Adipose tissue (tissue), 3 donors: ENCODE results near the gene CXCL1. TPM values are rescaled to one million over a fixed set of nuclear protein-coding genes. Genes with fewer than 3 reads are reported as not detected.

Experiments
- H3K27ac ChIP-seq: one replicate; pipeline ENCODE4 v1.5.1; 2013; ENCODE audit warnings: low read depth, low read length
- WGBS, 3 donors: extraction: QIAGEN DNeasy Blood & Tissue Kit; methylation state at CpG; one replicate each; pipeline ENCODE4 v1.1.7; 2013; 5-methylcytosine and 5-hydroxymethylcytosine counted together
- polyA plus RNA-seq, 3 donors: library from polyadenylated mRNA; stranded (reverse); fragments of 200-250 nt; gene quantifications; one replicate each; pipeline ENCODE4 v1.2.3, GENCODE V29; 2013
- donor health status: healthy with polysubstance abuse.
- donor health status: Bipolar disorder and iron deficiency.
- donor health status: healthy.

The CXCL1 gene
- polyA plus RNA-seq, 3 donors, result 4.4 to 277 (median 6.7) TPM

- no peak overlapping the region for H3K27ac ChIP-seq
These were observed 20.9 kb upstream of the CXCL1 start for GRCh38 chr4:73848183-73848777.

GRCh38 chr4:73850261-73850970 lies 18.8 kb upstream of the CXCL1 start:
- WGBS, 3 donors, result 84 to 92% (median 91%) methylated on average over 4 of the region's 4 CpGs

More at GRCh38 chr4:73848183-73848777, 20.9 kb upstream of the CXCL1 start:
- WGBS, 3 donors, result 81 to 89% (median 86%) methylated on average over 1 of the region's 1 CpG

GRCh38 chr4:73851293-73851692 lies 17.9 kb upstream of the CXCL1 start:
- WGBS, 3 donors, result 66 to 85% (median 78%) methylated on average over 1 of the region's 1 CpG
- no peak overlapping the region for H3K27ac ChIP-seq

More at GRCh38 chr4:73850261-73850970, 18.8 kb upstream of the CXCL1 start:
- H3K27ac ChIP-seq, result no peak overlapping the region

- no peak overlapping the region for H3K27ac ChIP-seq
These were observed 16.4 kb upstream of the CXCL1 start for GRCh38 chr4:73852771-73853170.

GRCh38 chr4:73853246-73853704 lies 15.9 kb upstream of the CXCL1 start, which contains the start of gene PF4V1:
Gene PF4V1 (plus strand): TSS chr4:73853296. CDS start chr4:73853363, 67 bp downstream.
- no peak within 1 kb of the TSS for H3K27ac ChIP-seq
- WGBS, 3 donors, result 22 to 28% (median 28%) methylated on average over 22 of the region's 22 CpGs

- 34 to 43% (median 37%) methylated on average over 7 to 8 of the region's 8 CpGs for WGBS, 3 donors
- H3K27ac ChIP-seq, result no peak overlapping the region
These were observed 15.3 kb upstream of the CXCL1 start for GRCh38 chr4:73853718-73854473.

- WGBS, 3 donors, result 50 to 80% (median 79%) methylated on average over 4 of the region's 4 CpGs
These were observed 13.8 kb upstream of the CXCL1 start for GRCh38 chr4:73855406-73855805.

GRCh38 chr4:73856518-73856917 lies 12.7 kb upstream of the CXCL1 start:
- H3K27ac ChIP-seq, result no peak overlapping the region

More at GRCh38 chr4:73855406-73855805, 13.8 kb upstream of the CXCL1 start:
- no peak overlapping the region for H3K27ac ChIP-seq

- no peak overlapping the region for H3K27ac ChIP-seq
These were observed 9.5 kb upstream of the CXCL1 start for GRCh38 chr4:73859614-73860088.

GRCh38 chr4:73860181-73860580 lies 9.0 kb upstream of the CXCL1 start:
- 48 to 65% (median 63%) methylated on average over 4 of the region's 4 CpGs for WGBS, 3 donors
- no peak overlapping the region for H3K27ac ChIP-seq

GRCh38 chr4:73860917-73861316 lies 8.3 kb upstream of the CXCL1 start:
- WGBS, 3 donors, result 78 to 86% (median 78%) methylated on average over 3 of the region's 3 CpGs
- no peak overlapping the region for H3K27ac ChIP-seq

GRCh38 chr4:73862322-73862721 lies 6.9 kb upstream of the CXCL1 start:
- no peak overlapping the region for H3K27ac ChIP-seq
- 85 to 95% (median 89%) methylated on average over 1 of the region's 1 CpG for WGBS, 3 donors

- H3K27ac ChIP-seq, result no peak overlapping the region
- 46 to 92% (median 79%) methylated on average over 2 of the region's 2 CpGs for WGBS, 3 donors
These were observed 4.8 kb upstream of the CXCL1 start for GRCh38 chr4:73864365-73864764.

- WGBS, 3 donors, result 68 to 82% (median 75%) methylated on average over 8 of the region's 8 CpGs
- H3K27ac ChIP-seq, result no peak overlapping the region
These were observed 4.2 kb upstream of the CXCL1 start for GRCh38 chr4:73864961-73865360.

- WGBS, 3 donors, result 67 to 77% (median 73%) methylated on average over 5 of the region's 5 CpGs
These were observed 3.6 kb upstream of the CXCL1 start for GRCh38 chr4:73865431-73866096.

GRCh38 chr4:73866246-73866645 lies 2.9 kb upstream of the CXCL1 start:
- no peak overlapping the region for H3K27ac ChIP-seq
- WGBS, 3 donors, result 36 to 68% (median 44%) methylated on average over 2 of the region's 2 CpGs

More at GRCh38 chr4:73865431-73866096, 3.6 kb upstream of the CXCL1 start:
- H3K27ac ChIP-seq, result no peak overlapping the region

GRCh38 chr4:73867783-73868182 lies 1.4 kb upstream of the CXCL1 start:
- 30 to 83% (median 82%) methylated on average over 3 of the region's 3 CpGs for WGBS, 3 donors
- no peak overlapping the region for H3K27ac ChIP-seq

GRCh38 chr4:73868206-73869129 lies 725 bp upstream of the CXCL1 start:
- 22 to 38% (median 38%) methylated on average over 16 of the region's 16 CpGs for WGBS, 3 donors
- no peak overlapping the region for H3K27ac ChIP-seq
